Measurements from ENCODE around the gene TRAM2.

TRAM2 gene

DNA sequence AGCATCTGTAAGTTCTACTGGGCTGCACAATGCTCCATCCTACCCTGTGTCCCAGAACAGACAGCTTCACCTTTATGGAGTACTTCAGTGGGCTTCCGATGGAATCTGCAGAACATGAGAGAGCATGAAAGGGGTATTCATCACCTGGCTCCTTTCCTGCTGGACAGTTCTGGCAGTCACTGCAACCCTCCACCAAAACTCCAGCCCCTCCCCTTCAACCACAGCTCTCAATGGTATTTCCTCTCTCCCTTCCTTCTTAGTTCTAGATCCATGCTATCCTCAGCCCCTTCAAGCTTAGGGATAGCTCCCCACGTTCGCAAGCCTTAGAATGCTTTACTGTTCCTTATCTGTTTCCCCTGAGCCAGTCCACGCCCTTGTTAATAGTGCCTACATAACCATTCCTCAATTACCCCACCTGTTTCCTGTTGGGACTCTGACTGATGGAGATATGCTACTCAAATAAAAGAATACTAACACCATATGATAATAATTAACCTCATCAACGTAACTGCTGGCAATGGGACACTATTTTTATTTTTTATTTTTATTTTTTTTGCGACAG, 26.8 kb downstream of the TRAM2 start:
- H3F3A ChIP-seq (ENCODE audit: low read depth): 0 out of 2 replicates have a peak, but pooled peaks cover 8% of the 10 kb centered on the region
- peaks cover 17% of the 10 kb centered on the region; the same call in 1 of the 2 replicates for H3K36me3 ChIP-seq (ENCODE audit: insufficient read depth, low read length)
- H3K9ac ChIP-seq (ENCODE audit: low read depth, low read length, poor library complexity, severe bottlenecking): peak overlapping the region; percentile 69
- TF ChIP-seq, protein P1, sequence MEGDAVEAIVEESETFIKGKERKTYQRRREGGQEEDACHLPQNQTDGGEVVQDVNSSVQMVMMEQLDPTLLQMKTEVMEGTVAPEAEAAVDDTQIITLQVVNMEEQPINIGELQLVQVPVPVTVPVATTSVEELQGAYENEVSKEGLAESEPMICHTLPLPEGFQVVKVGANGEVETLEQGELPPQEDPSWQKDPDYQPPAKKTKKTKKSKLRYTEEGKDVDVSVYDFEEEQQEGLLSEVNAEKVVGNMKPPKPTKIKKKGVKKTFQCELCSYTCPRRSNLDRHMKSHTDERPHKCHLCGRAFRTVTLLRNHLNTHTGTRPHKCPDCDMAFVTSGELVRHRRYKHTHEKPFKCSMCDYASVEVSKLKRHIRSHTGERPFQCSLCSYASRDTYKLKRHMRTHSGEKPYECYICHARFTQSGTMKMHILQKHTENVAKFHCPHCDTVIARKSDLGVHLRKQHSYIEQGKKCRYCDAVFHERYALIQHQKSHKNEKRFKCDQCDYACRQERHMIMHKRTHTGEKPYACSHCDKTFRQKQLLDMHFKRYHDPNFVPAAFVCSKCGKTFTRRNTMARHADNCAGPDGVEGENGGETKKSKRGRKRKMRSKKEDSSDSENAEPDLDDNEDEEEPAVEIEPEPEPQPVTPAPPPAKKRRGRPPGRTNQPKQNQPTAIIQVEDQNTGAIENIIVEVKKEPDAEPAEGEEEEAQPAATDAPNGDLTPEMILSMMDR (conservative IDR thresholded peaks at IDR 0.05; ENCODE audit: low read length): no peak
- no peak for TF ChIP-seq EZH2phosphoT487 (IDR thresholded peaks at IDR 0.05; ENCODE audit: borderline replicate concordance)
- H3K4me1 ChIP-seq (ENCODE audit: insufficient read depth, low read length, poor library complexity, severe bottlenecking): peaks cover 86% of the 10 kb centered on the region
- no peaks in the 10 kb centered on the region for H3K27me3 ChIP-seq (ENCODE audit: insufficient read depth, low read length, poor library complexity, severe bottlenecking)
- peaks cover 24% of the 10 kb centered on the region for H4K20me1 ChIP-seq (ENCODE audit: insufficient read depth, low read length, poor library complexity, severe bottlenecking)
- H3K9me3 ChIP-seq (ENCODE audit: insufficient read depth, low read depth, low read length): no peaks in the 10 kb centered on the region
- H2AFZ ChIP-seq (ENCODE audit: low read length): no peak overlapping the region
- peak overlapping the region; percentile 80 for H3K4me2 ChIP-seq (ENCODE audit: low read depth, low read length, poor library complexity, severe bottlenecking)
- peaks cover 93% of the 10 kb centered on the region for H3K79me2 ChIP-seq (ENCODE audit: insufficient read depth, low read length)
- H3K9me2 ChIP-seq (replicated peaks; ENCODE audit: low read depth, low read length): no peaks in the 10 kb centered on the region
- H3K4me3 ChIP-seq (ENCODE audit: low read length, poor library complexity, severe bottlenecking): peak overlapping the region; percentile 59

DNA sequence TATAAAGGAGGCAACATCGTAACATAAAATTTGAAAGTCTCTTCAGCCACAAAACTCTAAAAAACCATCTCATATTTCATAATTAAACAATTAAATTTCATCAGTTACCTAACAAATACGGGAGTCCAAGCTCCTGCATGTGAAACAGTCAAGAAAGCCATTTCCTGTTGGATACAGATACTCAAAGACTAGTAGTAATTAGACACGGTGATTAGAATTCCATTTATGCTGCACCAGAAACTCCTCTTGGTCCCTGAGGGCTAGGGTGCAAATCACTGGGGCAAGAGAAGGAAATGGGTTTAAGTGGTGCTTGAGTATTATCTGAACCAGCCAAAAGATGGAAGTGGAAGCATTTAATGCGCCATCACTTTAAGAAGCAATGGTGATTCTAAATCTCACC, 27.4 kb downstream of the TRAM2 start:
- Histone ChIP-seq H3K9me3 (ENCODE audit: insufficient read depth, low read depth, low read length) (no peaks in the 10 kb centered on the region), H3K27me3 (ENCODE audit: insufficient read depth, low read length, poor library complexity, severe bottlenecking) (no peaks in the 10 kb centered on the region), H3K36me3 (ENCODE audit: insufficient read depth, low read length) (peaks cover 17% of the 10 kb centered on the region; the same call in 1 of the 2 replicates), H3K4me3 (ENCODE audit: low read length, poor library complexity, severe bottlenecking) (peak overlapping the region; percentile 59), H2AFZ (ENCODE audit: low read length) (no peak overlapping the region), H3K9ac (ENCODE audit: low read depth, low read length, poor library complexity, severe bottlenecking) (peak overlapping the region; percentile 69), H3K4me1 (ENCODE audit: insufficient read depth, low read length, poor library complexity, severe bottlenecking) (peaks cover 93% of the 10 kb centered on the region), H3K4me2 (ENCODE audit: low read depth, low read length, poor library complexity, severe bottlenecking) (peak overlapping the region; percentile 80), H3K9me2 (replicated peaks; ENCODE audit: low read depth, low read length) (no peaks in the 10 kb centered on the region), H3F3A (ENCODE audit: low read depth) (0 out of 2 replicates have a peak, but pooled peaks cover 8% of the 10 kb centered on the region), H3K79me2 (ENCODE audit: insufficient read depth, low read length) (peaks cover 93% of the 10 kb centered on the region), H4K20me1 (ENCODE audit: insufficient read depth, low read length, poor library complexity, severe bottlenecking) (peaks cover 24% of the 10 kb centered on the region)
- TF ChIP-seq, protein P1 (conservative IDR thresholded peaks at IDR 0.05; ENCODE audit: low read length): no peak
- TF ChIP-seq EZH2phosphoT487 (IDR thresholded peaks at IDR 0.05; ENCODE audit: borderline replicate concordance): no peak

DNA sequence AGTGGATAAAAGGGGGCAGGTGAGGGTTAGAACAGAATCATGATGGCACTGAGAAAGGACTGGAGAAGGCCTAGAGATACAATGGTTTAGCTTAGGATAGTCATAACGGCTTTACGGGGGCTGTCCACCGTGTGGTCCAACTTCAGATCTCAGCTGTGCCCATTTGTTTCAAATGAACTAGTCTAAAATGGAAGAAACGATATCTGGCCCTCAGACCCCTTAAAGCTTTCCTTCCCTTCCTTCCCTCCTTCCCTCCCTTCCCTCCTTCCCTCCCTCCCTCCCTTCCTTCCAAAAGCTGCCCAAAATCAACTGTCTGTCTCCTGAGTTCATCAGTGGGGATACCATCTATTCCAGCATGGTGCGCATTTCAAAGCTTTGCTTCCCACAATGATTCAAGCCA, 27.9 kb downstream of the TRAM2 start:
- Histone ChIP-seq H3K9ac (ENCODE audit: low read depth, low read length, poor library complexity, severe bottlenecking) (no peak overlapping the region), H3K4me1 (ENCODE audit: insufficient read depth, low read length, poor library complexity, severe bottlenecking) (peaks cover 97% of the 10 kb centered on the region), H3F3A (ENCODE audit: low read depth) (0 out of 2 replicates have a peak, but pooled peaks cover 8% of the 10 kb centered on the region), H4K20me1 (ENCODE audit: insufficient read depth, low read length, poor library complexity, severe bottlenecking) (peaks cover 24% of the 10 kb centered on the region), H2AFZ (ENCODE audit: low read length) (no peak overlapping the region), H3K36me3 (ENCODE audit: insufficient read depth, low read length) (peaks cover 17% of the 10 kb centered on the region; the same call in 1 of the 2 replicates), H3K4me2 (ENCODE audit: low read depth, low read length, poor library complexity, severe bottlenecking) (peak overlapping the region; percentile 80), H3K9me2 (replicated peaks; ENCODE audit: low read depth, low read length) (no peaks in the 10 kb centered on the region), H3K4me3 (ENCODE audit: low read length, poor library complexity, severe bottlenecking) (no peak overlapping the region), H3K27me3 (ENCODE audit: insufficient read depth, low read length, poor library complexity, severe bottlenecking) (no peaks in the 10 kb centered on the region), H3K79me2 (ENCODE audit: insufficient read depth, low read length) (peaks cover 93% of the 10 kb centered on the region), H3K9me3 (ENCODE audit: insufficient read depth, low read depth, low read length) (no peaks in the 10 kb centered on the region)
- TF ChIP-seq, protein P1 (conservative IDR thresholded peaks at IDR 0.05; ENCODE audit: low read length): no peak
- no peak for TF ChIP-seq EZH2phosphoT487 (IDR thresholded peaks at IDR 0.05; ENCODE audit: borderline replicate concordance)
